ENCODE data around the gene KRTAP10-8. TPM values are rescaled to one million over a fixed set of nuclear protein-coding genes. Genes with fewer than 3 reads are reported as not detected.

KRTAP10-8 gene, protein sequence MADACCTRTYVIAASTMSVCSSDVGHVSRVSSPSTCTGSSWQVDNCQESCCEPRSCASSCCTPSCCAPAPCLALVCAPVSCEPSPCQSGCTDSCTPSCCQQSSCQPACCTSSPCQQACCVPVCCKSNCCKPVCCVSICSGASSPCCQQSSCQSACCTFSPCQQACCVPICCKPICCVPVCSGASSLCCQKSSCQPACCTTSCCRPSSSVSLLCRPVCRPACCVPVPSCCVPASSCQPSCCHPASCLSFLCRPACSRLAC
- total RNA-seq: not detected in 2 replicates

DNA sequence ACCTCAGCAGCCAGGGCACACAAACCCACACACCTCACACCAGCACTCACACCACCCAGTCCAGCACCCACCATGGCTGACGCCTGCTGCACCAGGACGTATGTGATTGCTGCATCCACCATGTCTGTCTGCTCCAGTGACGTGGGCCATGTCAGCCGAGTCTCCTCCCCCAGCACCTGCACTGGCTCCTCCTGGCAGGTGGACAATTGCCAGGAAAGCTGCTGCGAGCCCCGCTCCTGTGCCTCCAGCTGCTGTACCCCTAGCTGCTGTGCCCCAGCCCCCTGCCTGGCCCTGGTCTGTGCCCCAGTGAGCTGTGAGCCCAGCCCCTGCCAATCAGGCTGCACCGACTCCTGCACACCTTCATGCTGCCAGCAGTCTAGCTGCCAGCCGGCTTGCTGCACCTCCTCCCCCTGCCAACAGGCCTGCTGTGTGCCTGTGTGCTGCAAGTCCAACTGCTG lies at the start of gene KRTAP10-8:
Gene KRTAP10-8, plus strand, starts transcription at position 51 of the 458 bp plus-strand sequence. Its CDS starts 22 bp downstream, at position 73.

DNA sequence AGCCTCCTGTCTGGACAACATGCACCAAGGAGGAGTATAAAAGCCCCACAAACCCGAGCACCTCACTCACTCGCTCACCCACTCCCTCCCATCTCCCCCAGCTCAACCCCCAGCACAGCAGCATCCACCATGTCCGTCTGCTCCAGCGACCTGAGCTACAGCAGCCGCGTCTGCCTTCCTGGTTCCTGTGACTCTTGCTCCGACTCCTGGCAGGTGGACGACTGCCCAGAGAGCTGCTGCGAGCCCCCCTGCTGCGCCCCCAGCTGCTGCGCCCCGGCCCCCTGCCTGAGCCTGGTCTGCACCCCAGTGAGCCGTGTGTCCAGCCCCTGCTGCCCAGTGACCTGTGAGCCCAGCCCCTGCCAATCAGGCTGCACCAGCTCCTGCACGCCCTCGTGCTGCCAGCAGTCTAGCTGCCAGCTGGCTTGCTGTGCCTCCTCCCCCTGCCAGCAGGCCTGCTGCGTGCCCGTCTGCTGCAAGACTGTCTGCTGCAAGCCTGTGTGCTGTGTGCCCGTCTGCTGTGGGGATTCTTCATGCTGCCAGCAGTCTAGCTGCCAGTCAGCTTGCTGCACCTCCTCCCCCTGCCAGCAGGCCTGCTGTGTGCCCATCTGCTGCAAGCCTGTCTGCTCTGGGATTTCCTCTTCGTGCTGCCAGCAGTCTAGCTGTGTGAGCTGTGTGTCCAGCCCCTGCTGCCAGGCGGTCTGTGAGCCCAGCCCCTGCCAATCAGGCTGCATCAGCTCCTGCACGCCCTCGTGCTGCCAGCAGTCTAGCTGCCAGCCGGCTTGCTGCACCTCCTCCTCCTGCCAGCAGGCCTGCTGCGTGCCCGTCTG lies 38.0 kb upstream of the KRTAP10-8 start, which contains the start of gene KRTAP10-4:
Gene KRTAP10-4, plus strand, starts transcription at position 100 of the 827 bp plus-strand sequence. Its CDS starts 30 bp downstream, at position 130.

DNA sequence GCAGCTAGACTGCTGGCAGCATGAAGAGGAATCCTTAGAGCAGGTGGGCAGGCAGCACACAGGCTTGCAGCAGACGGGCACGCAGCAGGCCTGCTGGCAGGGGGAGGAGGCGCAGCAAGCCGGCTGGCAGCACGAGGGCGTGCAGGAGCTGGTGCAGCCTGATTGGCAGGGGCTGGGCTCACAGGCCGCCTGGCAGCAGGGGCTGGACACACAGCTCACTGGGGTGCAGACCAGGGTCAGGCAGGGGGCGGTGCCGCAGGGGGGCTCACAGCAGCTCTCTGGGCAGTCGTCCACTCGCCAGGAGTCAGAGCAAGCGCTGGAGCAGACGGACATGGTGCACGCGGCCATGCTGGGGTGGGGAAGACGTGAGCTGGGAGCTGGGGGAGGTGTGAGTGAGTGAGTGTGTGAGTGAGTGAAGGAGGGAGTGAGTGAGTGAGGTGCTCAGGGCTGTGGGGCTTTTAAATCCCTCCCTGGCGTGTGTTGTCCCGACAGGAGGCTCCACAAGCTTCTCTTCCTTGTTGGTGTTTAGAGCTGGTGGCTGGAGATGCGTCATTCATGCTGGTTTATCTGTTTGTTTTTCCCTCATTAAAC lies 31.6 kb upstream of the KRTAP10-8 start, which contains the start of gene KRTAP10-5:
Gene KRTAP10-5, minus strand, starts transcription at position 374 of the 591 bp plus-strand sequence. Its CDS starts 26 bp downstream, at position 348.

DNA sequence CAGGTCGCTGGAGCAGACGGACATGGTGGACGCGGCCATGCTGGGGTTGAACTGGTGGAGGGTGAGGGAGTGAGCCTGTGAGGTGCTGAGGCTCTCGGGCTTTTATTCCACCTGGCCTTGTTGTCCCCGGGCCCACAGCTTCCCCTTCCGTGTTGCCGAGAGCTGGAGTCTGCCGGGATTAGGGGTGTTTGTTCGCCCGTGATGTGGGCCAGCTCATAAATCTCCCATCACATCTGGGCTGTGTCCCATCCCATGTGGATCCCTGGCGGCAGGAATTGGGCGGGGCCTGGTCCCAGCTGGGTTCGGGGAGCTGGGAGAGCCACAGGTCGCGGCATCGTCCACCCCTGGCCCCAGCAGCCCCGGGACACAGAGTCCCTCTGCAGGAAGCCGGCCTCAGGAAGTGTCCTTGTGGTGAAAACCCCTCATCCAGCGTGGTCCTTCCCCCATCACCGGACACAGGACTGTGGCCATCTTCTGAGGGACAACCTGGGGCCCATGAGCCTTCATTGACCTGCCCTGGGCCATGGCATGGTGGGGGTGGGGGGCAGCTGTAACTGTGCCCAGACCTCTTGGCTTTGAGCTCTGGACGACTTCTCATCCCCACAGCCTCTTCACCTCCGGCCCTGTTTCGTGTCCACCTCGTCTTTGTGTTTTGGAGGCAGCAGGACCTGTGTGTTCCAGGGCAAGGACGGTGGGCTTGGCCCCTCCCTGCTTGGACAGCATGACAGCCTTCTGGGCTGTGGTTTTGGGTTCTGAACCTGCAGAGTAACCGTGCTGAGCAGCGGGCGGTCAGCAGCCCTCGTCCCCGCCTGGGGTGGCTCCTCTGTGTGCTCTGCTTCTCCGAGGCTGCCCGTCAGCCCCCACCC lies 19.2 kb upstream of the KRTAP10-8 start, which contains the start of gene KRTAP10-6:
Gene KRTAP10-6, minus strand, starts transcription at position 60 of the 866 bp plus-strand sequence. Its CDS starts 21 bp downstream, at position 39.

DNA sequence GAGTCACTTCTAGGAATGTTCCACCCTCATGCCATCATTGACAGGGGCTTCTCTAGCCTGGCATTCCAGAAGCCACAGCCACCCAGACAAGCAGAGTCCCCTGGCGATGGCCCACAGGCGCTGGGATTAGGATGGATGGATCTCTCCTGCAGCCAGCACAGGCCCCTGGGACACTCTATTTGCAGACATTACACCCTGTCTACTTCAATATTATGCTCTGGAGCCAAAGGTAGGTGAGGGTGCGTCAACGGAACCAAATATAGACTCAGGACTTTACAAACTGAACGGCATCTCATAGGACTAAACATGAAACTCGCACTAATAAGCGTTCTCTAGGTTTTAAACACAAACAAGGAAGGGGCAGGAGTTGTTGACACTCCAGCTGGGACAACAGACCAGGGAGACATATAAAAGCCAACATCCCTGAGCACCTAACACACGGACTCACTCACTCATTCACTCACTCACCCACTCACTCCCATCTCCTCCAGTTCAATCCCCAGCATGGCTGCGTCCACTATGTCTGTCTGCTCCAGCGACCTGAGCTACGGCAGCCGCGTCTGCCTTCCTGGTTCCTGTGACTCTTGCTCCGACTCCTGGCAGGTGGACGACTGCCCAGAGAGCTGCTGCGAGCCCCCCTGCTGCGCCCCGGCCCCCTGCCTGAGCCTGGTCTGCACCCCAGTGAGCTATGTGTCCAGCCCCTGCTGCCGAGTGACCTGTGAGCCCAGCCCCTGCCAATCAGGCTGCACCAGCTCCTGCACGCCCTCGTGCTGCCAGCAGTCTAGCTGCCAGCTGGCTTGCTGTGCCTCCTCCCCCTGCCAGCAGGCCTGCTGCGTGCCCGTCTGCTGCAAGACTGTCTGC lies 11.5 kb upstream of the KRTAP10-8 start, which contains the start of gene KRTAP10-7:
Gene KRTAP10-7, plus strand, starts transcription at position 480 of the 861 bp plus-strand sequence. Its CDS starts 25 bp downstream, at position 505.

DNA sequence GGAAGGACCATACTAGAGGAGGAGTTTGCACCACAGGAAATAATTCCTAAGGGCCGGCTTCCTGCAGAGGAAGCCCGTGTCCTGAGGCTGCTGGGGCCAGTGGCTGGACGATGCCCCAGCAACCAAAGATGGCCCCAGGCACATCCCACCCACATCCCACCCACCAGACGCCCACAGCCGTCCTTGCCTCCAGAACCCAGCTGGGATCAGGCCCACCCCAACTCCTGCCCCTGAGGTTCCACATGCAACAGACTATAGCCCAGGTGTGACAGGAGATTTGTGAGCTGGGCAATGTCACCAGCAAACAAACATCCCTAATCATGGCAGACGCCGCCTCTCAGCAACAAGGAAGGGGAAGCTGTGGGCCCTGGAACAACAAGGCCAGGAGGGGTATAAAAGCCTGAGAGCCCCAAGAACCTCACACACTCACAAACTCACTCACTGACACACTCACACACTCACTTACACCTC lies 14.8 kb downstream of the KRTAP10-8 start, which contains the start of gene KRTAP10-9:
Gene KRTAP10-9, plus strand, starts transcription at position 421 of the 471 bp plus-strand sequence. CDS start 79 bp downstream, outside the sequence.

DNA sequence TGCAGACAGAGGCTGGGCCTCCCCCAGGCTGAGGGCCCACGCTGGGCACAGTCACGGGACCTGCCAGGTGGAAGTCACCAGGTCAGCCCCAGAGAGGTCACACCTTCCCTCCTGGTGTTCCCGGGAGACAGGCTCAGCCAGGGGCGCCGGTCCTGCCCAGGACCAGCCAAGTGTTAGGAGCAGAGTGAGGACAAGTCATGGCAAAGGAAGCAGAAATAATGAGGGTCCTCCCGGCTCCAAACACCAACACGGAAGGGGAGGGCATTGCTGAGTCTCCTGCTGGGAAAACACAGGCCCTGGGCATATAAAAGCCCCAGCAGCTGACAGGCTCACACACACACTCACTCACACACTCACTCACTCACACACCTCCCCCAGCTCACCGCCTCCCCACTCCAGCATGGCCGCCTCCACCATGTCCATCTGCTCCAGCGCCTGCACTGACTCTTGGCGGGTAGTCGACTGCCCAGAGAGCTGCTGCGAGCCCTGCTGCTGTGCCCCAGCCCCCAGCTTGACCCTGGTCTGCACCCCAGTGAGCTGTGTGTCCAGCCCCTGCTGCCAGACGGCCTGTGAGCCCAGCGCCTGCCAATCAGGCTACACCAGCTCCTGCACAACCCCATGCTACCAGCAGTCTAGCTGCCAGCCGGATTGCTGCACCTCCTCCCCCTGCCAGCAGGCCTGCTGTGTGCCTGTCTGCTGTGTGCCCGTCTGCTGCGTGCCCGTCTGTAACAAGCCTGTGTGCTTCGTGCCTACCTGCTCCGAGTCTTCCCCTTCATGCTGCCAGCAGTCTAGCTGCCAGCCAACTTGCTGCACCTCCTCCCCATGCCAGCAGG lies 25.4 kb downstream of the KRTAP10-8 start, which contains the start of gene KRTAP10-10:
Gene KRTAP10-10, plus strand, starts transcription at position 339 of the 833 bp plus-strand sequence. Its CDS starts 62 bp downstream, at position 401.

DNA sequence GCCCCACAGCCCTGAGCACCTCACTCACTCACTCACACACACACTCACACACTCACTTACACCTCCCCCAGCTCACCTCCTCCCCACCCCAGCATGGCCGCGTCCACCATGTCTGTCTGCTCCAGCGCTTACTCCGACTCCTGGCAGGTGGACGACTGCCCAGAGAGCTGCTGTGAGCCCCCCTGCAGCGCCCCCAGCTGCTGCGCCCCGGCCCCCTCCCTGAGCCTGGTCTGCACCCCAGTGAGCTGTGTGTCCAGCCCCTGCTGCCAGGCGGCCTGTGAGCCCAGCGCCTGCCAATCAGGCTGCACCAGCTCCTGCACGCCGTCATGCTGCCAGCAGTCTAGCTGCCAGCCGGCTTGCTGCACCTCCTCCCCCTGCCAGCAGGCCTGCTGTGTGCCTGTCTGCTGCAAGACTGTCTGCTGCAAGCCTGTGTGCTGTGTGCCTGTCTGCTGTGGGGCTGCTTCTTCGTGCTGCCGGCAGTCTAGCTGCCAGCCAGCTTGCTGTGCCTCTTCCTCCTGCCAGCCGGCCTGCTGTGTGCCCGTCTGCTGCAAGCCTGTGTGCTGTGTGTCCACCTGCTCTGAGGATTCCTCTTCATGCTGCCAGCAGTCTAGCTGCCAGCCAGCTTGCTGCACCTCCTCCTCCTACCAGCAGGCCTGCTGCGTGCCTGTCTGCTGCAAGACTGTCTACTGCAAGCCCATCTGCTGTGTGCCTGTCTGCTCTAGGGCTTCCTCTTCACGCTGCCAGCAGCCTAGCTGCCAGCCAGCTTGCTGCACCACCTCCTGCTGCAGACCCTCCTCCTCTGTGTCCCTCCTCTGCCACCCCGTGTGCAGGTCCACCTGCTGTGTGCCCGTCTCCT lies 34.7 kb downstream of the KRTAP10-8 start, which contains the start of gene KRTAP10-11:
Gene KRTAP10-11, plus strand, starts transcription at position 49 of the 856 bp plus-strand sequence. Its CDS starts 45 bp downstream, at position 94.

DNA sequence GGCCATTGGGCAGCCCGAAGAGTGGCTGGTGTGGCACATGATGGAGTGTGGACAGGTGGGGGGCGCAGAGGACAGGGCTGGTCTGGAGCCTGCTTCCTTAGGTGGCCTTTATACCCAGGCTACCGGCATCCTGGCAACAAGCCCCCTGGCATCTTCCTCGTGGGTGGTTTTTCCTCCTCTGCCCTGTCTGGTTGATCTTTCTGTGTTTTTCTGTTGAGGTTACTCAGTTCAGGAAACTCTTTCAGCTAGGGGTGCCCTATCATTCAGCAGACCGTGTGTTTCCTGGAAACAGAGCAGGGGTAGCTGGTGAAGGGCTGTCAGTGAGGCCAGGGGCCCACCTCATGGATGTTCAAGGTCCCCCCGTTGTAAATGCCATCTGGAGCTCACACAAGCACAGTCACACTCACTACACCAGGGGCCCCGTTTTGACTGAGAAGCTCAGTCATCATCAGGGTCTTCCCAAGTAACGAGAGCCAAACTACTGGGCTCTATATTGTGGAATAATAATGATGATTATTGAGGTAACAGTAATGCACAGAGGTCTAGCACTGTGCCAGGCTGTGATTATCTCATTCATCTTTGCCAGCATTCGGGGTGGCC lies 42.8 kb downstream of the KRTAP10-8 start, which contains the start of gene KRTAP12-4:
Gene KRTAP12-4, minus strand, starts transcription at position 84 of the 600 bp plus-strand sequence. Its CDS starts 45 bp downstream, at position 39.

DNA sequence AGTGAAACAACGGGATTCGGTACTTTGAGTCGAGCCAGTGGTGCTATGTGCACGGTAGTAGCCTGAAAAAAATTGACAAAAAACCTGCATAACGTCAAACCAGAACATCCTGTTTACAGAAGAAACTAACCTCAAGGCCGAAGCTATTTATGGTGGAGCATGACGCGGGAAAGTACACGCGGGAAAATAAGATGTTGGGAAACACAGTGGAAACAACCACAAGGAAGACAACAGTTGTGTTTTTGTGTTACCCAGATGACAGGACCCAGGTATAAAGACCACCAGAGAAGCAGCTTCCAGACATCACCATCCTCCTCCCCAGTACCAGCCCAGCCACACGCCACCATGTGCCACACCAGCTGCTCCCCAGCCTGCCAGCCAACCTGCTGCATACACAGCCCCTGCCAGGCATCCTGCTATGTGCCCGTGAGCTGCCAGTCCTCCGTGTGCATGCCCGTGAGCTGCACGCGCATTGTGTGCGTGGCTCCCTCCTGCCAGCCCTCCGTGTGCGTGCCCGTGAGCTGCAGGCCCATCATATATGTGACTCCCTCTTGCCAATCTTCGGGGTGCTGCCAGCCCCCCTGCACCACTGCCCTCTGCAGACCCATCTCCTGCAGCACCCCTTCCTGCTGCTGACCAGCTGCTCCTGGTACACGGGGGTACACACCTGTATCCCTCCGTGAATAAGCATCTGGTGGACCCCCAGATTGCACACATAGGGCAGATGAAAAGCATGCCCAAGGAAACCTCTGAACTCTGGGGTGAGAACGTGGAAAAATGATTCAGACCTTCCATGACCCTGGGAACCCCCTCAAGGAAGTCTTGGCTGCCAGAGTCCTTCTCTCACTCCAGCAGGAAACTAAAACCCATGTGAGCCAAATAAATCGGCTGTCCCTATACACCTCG lies 46.0 kb downstream of the KRTAP10-8 start, which contains the start of gene KRTAP12-3:
Gene KRTAP12-3, plus strand, starts transcription at position 298 of the 906 bp plus-strand sequence. Its CDS starts 48 bp downstream, at position 346.

Other genes with a start within 250 kb of the KRTAP10-8 start
- gene LRRC3, start 156.6 kb upstream of the KRTAP10-8 start, total RNA-seq: 0.44 and 0.66 TPM in 2 replicates
- gene KRTAP10-1, start 71.9 kb upstream of the KRTAP10-8 start, total RNA-seq: not detected in 2 replicates
- not detected in 2 replicates for gene KRTAP10-2, start 60.6 kb upstream of the KRTAP10-8 start, total RNA-seq
- not detected in 2 replicates for gene KRTAP10-3, start 53.3 kb upstream of the KRTAP10-8 start, total RNA-seq
- not detected in 2 replicates for gene KRTAP10-4, start 38.4 kb upstream of the KRTAP10-8 start, total RNA-seq
- gene KRTAP10-5, start 31.5 kb upstream of the KRTAP10-8 start, total RNA-seq: not detected in 2 replicates
- not detected in 2 replicates for gene KRTAP10-6, start 19.6 kb upstream of the KRTAP10-8 start, total RNA-seq
- gene KRTAP10-7, start 11.5 kb upstream of the KRTAP10-8 start, total RNA-seq: not detected in 2 replicates
- gene KRTAP10-9, start 15.0 kb downstream of the KRTAP10-8 start, total RNA-seq: not detected in 2 replicates
- not detected in 2 replicates for gene KRTAP10-10, start 25.3 kb downstream of the KRTAP10-8 start, total RNA-seq
- not detected in 2 replicates for gene KRTAP10-11, start 34.3 kb downstream of the KRTAP10-8 start, total RNA-seq
- not detected in 2 replicates for gene KRTAP12-4, start 42.6 kb downstream of the KRTAP10-8 start, total RNA-seq
- not detected in 2 replicates for gene KRTAP12-3, start 45.9 kb downstream of the KRTAP10-8 start, total RNA-seq
- gene KRTAP12-2, start 54.8 kb downstream of the KRTAP10-8 start, total RNA-seq: not detected in 2 replicates
- not detected in 2 replicates for gene KRTAP12-1, start 70.1 kb downstream of the KRTAP10-8 start, total RNA-seq
- not detected in 2 replicates for gene KRTAP10-12, start 85.1 kb downstream of the KRTAP10-8 start, total RNA-seq
- not detected in 2 replicates for gene TSPEAR, start 99.5 kb downstream of the KRTAP10-8 start, total RNA-seq
- 58.6 and 98.6 TPM in 2 replicates for gene UBE2G2, start 189.7 kb downstream of the KRTAP10-8 start, total RNA-seq
- gene SUMO3, start 206.0 kb downstream of the KRTAP10-8 start, total RNA-seq: 92.6 and 145 TPM in 2 replicates

All from smooth muscle cell of trachea (primary cell).